ENCODE results near the gene LMTK2.
"Not testable (repeated sequence)": the region's sequence is repeated elsewhere in the genome, so short reads cannot be mapped to it uniquely, and the experiment has no call there.

Gene LMTK2

DNA sequence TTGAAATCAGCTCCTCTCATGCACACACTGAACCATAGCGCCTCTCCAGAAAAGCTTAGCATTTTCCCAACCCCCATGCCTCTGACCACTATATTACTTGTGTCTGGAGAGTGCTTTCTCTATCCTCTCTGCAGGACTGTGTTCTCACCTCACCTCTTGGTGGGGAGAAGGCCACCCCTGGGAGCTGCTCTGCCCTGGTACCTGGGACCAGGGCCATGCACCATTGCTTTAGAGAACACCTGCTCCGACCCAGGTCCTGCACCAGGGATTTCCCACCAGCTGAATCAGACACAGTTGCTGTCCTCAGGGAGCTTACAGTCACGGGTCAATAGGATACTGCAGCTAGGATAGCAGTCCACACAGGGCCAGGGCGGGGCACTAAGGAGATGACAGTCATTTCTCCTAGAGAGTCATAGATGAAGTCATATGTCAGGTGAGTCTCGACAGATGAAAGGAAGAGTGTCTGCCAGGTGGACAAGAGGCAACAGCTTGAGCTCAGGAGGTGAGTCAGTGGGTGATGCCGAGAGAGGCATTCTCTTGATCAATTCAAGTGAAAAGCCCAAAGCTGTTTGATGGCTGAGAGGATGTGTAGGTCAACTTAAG lies 619 bp upstream of the LMTK2 start:
- peak in 1 of 51 donors; percentile 5 for DNase-seq

DNA sequence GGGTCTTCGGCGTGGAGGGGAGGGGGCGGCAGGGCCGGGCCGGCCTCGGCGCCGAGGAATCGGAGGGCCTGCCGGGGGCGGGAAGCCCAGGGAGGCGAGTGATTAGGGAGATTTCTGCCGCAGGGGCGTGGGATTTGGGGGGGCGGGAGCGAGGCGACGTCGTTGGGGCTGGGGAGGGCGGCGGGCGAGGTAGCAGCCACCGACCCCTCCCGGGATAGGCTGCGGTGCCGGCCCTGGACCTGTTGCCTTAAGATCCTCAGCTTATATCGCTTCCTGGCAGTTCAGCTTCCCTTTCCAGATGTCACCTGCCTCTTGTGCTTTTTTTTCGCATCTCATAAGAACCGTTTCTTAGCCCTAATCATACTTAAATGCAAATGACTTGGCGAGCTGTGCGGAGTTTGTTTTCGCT lies 655 bp downstream of the LMTK2 start:
- DNase-seq: peak in 3 of 51 donors; percentile 30 to 42 (median 36)

DNA sequence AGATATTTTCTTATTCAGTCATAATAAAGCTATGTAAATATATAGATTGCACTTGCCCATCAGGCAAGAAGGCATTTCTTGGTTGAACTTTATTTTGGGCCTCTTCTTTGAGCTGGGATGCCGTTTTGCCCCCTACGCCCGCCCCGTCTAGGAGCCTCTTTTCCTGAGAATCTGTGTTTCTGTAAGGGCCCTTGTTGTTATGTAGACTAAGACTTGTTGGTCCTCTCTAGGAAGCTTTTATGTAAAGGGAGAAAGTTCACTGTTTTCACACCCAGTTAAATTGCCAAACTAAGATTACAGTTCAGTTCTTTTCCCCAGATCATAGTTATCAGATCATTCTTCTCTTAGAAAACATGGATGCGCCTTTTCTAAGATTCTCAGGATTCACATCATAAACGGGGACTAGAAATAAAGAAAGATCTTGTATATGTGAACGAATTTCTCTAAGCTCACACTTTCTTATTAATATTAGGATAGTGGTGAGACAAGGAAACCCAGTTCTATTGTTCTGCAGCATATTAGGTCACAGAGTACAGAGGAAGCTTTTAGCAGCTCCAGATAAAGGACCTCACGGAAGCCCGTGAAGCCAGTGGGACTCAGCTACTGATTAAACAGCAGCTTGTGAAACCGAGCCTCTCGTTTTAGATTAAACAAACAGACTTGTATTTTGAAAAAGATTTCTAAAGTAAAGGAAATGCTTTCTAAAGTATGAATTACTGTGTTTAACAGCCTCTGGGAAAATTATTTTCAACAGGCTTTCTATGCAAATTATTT lies 3.8 kb downstream of the LMTK2 start:
- peak in 5 of 51 donors; percentile 3 to 23 (median 8) for DNase-seq

DNA sequence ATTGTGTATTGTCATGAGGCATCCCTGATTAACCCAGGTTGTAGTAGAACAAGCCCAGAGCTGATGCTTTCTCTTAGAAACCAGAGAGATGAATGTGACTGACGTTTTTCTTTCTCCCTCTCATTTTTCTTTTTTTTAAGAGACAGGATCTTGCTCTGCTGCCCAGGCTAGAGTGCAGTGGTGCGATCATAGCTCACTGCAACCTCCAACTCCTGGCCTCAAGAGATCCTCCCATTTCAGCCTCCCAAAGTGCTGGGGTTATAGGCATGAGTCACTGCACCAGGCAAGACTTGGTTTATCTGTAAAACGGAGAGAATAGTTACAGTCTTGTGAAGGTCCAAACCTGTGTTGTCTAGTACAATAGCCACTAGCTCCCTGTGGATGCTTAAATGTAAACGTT lies 5.4 kb downstream of the LMTK2 start:
- no peak for DNase-seq

DNA sequence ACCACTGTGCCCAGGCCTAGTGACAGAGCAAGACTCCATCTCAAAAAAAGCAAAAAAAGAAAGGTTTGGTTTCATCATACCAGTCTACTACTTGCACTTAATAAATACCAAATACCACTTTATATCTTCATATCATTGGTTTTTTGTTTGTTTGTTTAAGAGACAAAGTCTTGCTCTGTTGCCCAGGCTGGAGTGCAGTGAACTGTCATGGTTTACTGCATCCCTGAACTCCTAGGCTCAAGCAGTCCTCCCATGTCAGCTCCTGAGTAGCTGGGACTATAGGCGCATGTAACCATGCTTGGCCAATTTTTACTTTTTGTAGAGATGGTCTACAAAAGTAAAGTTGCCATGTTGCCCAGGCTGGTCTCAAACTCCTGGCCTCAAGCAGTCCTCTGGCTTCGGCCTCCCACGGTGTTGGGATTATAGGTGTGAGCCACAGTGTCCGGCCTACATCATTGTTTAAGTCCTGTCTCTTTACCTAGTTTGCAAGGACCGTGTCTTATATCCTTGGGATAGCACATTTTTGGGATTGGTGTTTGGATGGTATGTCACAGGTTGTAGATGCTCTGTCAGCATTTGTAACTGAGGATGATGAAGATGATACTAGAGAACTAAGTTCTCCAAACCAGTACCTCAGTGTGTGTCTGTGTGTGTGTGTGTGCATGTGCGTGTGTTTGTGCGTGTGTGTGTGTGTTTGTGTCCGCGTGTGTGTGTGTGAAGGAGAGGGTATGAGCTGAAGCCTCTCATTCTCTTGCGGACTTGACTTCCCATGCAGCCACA lies 9.3 kb downstream of the LMTK2 start:
- DNase-seq: no peak

DNA sequence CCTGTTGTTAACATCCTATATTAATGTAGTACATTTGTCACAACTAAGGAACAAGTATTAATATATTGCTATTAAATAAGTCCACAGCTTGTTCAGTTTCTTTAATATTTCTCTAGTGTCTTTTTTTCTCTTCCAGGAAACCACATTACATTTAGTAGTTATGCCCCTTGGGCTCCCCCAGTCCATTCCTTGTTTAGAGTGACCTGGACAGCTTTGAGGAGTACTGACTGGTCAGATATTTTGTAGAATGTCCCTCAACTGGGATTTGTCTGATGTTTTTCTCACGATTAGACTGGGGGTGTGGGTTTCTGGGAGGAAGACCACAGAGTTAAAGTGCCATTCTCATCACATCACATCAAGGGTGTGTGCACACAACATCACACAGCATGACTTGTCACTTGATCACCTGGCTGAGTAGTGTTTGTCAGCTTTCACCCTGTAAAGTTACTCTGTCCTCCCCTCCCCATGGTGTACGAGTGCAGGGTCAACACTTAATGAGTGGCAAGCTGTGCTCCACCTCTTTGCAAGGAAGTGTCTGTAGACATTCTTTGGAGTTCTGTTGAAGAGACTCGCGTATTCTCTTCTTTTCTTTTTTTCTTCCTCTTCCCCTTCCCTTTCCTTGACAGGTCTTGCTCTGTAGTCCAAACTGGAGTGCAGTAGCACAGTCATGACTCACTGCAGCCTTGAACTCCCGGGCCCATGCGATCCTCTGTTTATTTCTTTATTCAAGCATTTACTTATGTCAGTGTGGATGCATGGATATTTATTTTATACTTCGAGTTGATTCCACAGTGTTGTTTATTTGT lies 10.2 kb downstream of the LMTK2 start:
- no peak for DNase-seq

DNA sequence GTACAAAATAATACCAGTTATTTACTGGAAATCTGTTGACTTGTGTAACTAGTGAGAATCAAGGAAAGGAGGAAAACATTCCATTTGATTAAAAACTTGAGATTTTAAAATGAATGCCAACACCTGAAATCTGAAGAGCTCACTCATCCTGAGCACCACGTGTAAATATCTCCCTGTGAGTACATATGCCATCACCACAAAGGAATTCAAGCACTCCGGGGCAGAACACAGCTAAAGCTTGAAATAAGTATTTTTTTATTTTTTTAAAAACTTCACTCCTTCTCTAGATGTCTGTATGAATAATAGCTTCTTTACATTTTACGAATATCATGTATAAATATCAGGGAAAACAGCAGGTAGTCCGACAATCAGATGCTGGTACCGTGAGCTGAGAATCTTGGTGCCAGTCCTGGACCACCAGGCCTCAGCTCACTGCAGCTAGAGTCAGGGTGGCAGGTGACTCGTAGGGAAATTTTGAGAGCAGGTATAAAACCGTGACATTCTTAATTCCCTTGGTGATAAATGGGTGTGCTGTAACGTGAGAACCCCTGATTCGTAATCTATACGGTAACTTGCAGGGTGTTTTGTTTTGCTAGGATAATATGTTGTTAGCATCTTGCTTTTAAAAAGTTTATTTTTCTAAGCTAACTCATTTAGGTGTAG lies 12.7 kb downstream of the LMTK2 start:
- DNase-seq: no peak

DNA sequence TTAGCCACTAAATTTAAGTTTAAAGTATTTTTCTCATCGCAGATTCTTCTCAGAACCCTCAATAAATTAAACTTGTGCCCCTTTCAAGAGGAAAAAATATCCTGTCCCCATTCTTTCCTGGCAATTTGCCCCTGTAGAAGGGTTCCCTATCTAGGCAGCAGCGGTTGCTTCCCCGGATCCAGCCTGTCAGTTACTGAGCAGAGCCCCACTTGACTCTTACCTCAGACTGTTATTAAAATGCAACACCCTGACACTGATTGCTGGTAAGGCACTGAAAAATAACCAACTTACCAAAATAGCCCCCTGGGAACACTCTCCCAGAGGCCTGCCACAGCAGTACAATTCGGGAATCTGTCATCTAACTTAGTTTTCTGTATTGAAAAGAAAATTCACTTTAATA lies 13.9 kb downstream of the LMTK2 start:
- DNase-seq: no peak

DNA sequence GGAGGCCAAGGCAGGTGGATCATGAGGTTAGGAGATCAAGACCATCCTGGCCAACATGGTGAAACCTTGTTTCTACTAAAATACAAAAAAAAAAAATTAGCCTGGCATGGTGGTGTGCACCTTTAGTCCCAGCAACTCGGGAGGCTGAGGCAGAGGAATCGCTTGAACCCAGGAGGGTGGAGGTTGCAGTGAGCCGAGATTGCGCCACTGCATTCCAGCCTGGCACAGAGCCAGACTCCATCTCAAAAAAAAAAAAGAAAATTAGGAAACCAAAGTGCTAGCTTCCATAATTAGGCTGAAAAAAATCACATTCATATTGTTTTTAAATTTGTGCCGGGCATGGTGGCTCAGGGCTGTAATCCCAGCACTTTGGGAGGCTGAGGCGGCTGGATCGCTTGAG lies 14.7 kb downstream of the LMTK2 start:
- not testable (repeated sequence) for DNase-seq

DNA sequence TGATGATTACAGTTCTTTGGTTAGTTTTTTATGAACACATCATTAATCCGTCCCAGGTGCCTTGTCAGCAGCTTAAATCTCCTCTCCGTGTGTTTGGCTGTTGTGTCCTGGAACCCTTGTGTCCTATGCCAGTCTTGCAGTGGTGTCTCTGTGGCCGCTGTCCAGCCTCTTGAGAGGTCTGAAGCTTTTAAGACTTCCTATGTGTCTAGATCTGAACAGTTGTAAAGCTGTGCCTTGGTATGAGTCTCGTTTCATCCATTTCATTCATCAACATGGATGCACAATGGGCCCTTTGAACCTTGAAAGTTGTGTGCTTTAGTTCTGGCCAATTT lies 16.7 kb downstream of the LMTK2 start:
- no peak for DNase-seq

DNA sequence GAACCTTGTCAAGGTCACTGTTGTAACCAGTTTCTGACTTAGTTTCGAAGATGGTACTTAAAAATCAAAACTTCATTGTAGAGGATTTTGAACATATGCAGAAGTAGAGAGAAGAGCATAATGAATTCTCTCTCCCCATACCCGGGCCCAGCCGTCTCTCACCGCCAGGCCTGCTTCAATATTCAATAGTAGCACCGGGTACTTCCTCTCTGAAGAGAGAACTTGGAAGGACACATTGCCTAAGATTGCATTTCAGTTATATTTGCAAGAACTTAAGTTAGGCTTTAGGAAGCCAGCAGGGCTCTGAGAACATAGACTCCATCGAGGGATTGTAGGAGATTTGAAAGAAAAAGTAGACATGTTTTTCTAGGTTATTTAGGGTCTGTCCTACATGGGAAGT lies 19.1 kb downstream of the LMTK2 start:
- no peak for DNase-seq

DNA sequence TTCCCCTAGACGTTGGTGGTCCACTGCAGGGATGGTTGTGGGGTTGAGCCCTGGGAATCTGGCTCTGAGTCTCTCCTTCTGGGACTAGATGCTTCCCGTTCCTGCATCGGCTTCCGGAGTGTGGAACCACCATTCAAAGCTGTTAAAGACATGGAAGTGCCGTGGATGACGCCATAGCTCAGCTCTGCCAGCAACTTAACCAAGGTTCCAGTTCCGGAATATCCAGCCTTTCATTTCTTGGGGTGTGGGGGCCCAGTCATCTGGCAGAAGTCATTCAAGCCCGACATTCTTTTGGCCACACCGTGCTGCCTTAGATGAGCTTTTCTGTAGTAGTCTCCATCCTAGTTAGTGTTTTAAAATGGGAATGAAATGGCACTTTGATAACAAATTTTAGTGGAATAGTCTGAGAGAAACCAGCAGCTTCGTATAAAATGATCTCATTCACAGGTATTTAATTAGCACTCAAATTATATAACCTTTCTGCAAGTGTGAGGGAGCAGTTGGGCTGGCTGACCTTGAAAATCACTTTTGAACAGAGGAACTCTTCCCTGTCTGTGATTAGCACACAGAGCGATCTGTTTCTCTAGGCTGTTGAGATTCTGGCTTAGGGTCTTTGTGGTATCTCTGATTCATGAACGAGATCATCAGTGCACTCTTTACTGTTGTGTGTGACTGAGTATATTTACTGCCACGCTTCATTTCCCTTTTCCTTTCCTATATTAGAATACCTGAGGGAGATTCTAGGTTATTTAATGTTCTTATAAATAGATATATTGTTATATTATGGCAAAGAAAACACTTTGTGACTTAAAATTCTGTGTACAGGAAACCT lies 19.9 kb downstream of the LMTK2 start:
- no peak for DNase-seq

DNA sequence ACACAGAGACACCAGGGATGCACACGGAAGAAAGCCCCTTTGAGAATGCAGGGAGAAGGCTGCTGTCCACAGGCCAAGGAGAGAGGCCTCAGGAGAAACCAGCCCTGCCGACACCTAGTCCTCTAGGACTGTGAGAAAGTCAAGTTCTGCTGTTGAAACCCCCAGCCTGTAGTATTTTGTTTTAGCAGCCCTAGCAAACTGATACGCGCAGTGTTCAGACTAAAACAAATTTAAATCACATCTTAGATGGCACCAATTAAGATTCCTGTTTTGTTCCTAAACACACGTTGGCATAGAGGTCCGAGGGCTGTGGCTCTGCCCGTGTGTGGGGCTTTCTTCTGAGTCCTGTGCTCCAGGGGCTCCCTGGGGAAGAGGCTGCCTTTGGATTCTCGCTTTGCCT lies 21.7 kb downstream of the LMTK2 start:
- no peak for DNase-seq

DNA sequence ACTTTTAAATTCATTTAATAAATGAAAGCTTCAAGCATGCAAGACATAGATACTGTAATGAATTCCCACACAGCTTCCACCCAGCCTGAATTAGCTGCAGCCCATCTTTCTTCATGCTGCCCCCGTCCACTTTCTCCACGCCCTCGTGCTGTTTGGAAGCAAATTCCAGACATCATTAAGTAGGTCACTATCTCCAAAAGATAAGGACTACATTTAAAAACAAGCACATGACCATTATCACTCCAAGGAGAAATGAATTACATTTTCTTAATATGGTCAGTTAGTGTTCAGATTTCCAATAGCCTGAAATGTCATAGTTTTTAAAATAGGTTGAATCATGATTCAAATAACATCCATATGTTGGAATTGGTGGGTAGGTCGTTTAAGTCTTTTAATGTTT lies 24.3 kb downstream of the LMTK2 start:
- DNase-seq: no peak

DNA sequence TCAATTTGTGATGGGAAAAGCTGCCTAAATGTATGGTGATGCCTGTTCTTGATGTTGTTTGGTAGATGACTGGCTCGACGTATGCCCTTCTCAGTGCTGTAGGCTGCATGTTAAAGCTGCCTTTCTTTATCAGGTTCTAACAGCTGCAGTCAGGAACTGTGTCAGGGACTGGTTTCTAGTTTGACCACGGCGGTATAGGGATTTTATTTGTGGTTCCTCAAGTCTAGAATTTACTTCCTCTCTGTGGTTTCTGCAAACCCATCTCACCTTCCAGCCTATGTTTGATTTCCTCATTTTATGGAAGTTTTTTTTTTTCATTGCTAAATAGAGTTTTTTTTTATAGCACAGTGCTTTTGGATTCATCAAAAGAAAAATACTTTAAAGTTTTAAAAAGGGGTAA lies 26.5 kb downstream of the LMTK2 start:
- DNase-seq: no peak

DNA sequence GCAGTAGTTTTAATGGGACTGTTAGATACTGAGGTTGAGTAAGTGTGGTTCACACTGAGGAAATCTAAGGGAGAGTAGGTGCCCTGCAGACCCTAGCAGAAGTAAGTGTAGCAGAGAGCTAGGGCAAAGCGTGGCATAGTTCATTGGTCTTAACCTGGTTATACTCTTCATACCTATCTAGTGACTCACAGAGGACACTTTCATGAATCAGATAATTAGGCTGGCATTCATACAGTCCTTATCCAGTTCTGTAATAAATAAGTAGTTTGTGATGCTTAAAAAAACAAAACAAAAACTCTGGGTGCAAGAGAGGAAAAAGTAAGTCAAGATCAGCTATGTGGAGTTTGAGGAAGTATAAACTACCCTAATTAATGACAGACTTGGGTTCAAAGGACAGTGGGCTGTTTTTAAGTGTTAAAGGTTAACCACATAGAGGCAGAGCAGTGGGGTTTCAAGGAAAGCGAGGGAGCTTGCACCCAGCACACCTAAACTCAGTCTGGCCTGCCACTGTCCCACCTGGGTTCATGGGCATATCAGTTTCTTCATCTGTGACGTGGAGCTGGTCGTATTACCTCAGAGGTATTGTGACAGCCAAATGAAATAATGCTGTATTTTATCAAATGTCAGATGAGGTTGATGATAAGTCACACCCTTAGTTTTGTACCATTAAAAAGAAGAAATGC lies 27.1 kb downstream of the LMTK2 start:
- no peak for DNase-seq

DNA sequence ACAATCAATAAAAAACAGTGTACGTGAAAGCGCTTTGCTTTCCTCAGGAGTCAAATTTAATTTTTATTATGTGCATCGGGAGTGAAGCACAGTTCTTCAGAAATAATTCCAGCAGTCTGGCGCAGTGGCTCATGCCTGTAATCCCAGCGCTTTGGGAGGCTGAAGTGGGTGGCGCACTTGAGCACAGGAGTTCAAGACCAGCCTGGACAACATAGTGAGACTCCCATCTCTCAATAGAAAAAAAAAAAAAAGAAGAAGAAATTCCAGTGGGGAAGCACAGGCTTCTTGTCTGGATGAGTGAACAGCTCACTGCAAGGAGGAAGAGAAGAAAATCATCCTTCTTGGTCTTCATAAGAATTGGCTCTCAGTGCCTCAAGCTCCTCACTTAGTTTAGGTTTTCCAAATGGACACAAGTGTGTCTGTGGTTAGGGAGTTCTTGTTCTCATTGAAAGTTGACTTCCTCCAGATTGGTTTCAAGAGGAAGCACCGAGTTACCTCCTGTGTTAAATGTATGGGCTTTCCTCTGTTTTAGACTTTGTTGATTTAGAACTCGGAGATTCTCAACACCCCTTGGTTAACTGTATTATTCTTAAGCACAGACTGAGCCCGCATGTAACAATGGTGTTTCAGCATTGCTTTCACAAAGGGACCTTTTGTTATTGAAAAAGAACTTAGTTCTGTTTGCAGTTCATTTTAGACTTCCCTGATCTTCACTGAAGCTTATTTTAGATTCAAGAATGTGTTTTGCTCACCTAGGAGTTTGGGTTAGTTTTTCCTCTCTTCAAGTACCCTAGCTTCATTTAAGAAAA lies 28.0 kb downstream of the LMTK2 start:
- DNase-seq: no peak

DNA sequence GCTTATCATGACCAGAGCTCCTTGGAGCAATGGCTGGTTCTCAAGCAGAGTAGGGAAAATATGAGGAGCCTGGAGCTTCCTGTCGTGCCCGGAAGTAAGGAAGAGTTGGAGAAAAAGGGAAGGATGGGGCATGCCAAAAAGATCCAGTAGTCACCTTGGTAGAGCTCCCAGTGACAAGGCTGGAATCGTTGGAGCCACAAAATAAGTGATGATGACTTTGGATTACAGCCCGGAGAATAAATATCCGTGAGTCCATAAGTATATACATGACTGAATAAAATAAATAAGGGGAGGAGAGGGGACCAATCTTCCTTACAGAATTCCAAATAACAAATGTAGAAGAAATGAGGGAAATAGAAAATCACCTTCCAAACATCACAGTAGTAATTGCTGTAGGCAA lies 29.3 kb downstream of the LMTK2 start:
- DNase-seq: no peak

DNA sequence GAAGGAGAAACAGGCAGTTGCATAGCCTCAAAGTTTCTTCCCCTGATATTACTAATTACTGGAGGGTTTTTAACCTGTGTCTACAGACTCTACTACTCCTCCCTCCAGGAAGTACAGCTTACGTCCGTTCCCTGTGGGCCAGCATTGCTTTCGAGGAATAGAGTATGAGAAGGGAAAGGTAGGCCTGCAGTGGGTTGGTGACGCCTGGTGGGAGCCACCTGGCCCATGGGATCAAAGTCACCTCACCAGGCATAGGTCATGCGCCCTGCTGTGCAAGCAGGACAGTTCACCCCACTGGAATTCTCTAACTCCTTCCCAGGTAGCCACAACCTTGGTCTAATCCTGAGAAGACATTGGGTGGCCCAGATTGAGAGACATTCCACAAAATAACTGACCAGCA lies 29.8 kb downstream of the LMTK2 start:
- DNase-seq: no peak
